ENCODE data around the gene UBE2E3. TPM values are rescaled to one million over a fixed set of nuclear protein-coding genes. Genes with fewer than 3 reads are reported as not detected.

Gene UBE2E3
- polyA plus RNA-seq, 1 experiment = 58.8 TPM

DNA sequence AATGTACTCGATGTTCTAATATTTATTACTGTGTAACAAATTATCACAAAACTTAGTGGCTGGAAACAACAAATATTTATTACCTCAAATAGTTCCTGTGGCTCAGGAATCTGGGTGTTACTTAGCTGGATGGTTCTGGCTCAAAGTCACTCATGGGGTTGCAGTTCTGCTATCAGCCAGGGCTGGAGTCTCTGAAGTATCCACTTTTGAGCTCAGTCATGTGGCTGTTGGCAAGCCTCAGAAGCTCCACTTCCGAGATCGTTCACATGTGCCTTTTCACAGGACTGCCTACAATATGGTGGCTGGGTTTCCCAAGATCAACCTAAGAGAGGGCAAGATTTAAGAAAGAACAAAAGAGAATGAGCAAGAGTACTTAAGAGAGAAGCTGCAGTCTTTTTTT, 19.4 kb upstream of the UBE2E3 start:
- no peaks in the 10 kb centered on the region for H3K36me3 ChIP-seq (ENCODE audit: control insufficient read depth, insufficient read depth, low read length)
- no peak for DNase-seq (ENCODE audit: low read depth)
- TF ChIP-seq, protein P1, sequence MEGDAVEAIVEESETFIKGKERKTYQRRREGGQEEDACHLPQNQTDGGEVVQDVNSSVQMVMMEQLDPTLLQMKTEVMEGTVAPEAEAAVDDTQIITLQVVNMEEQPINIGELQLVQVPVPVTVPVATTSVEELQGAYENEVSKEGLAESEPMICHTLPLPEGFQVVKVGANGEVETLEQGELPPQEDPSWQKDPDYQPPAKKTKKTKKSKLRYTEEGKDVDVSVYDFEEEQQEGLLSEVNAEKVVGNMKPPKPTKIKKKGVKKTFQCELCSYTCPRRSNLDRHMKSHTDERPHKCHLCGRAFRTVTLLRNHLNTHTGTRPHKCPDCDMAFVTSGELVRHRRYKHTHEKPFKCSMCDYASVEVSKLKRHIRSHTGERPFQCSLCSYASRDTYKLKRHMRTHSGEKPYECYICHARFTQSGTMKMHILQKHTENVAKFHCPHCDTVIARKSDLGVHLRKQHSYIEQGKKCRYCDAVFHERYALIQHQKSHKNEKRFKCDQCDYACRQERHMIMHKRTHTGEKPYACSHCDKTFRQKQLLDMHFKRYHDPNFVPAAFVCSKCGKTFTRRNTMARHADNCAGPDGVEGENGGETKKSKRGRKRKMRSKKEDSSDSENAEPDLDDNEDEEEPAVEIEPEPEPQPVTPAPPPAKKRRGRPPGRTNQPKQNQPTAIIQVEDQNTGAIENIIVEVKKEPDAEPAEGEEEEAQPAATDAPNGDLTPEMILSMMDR (IDR thresholded peaks at IDR 0.05; ENCODE audit: insufficient read depth, low read depth, low read length) = no peak
- no peaks in the 10 kb centered on the region for H3K27me3 ChIP-seq (ENCODE audit: control insufficient read depth, insufficient read depth, low read length)
- ChIA-PET POLR2A (no interaction called here), CTCF (no interaction called here)
- no peak overlapping the region for H3K4me3 ChIP-seq (ENCODE audit: low read depth, low read length)

- POLR2A ChIA-PET = no interaction called here
- no peaks in the 10 kb centered on the region for H3K36me3 ChIP-seq (ENCODE audit: control insufficient read depth, insufficient read depth, low read length)
- DNase-seq (ENCODE audit: low read depth) = no peak
- H3K27me3 ChIP-seq (ENCODE audit: control insufficient read depth, insufficient read depth, low read length) = no peaks in the 10 kb centered on the region
- H3K4me3 ChIP-seq (ENCODE audit: low read depth, low read length) = no peak overlapping the region
- CTCF ChIA-PET = no interaction called here
- TF ChIP-seq, protein P1 (IDR thresholded peaks at IDR 0.05; ENCODE audit: insufficient read depth, low read depth, low read length) = no peak
Observed at GRCh38 chr2:180962727-180963314, 17.6 kb upstream of the UBE2E3 start.

- Histone ChIP-seq H3K27me3 (ENCODE audit: control insufficient read depth, insufficient read depth, low read length) (no peaks in the 10 kb centered on the region; the same call in 1 of the 2 replicates), H3K4me3 (ENCODE audit: low read depth, low read length) (no peak overlapping the region), H3K36me3 (ENCODE audit: control insufficient read depth, insufficient read depth, low read length) (no peaks in the 10 kb centered on the region)
- ChIA-PET POLR2A (no interaction called here), CTCF (interaction anchor here (0.9 kb wide), 1 partner anchor 13 kb away, joined by 3 read pairs; no protein-coding TSS in a partner anchor)
- no peak for DNase-seq (ENCODE audit: low read depth)
- TF ChIP-seq, protein P1 (IDR thresholded peaks at IDR 0.05; ENCODE audit: insufficient read depth, low read depth, low read length) = no peak
Observed at GRCh38 chr2:180966378-180966777, 14.0 kb upstream of the UBE2E3 start.

- Histone ChIP-seq H3K36me3 (ENCODE audit: control insufficient read depth, insufficient read depth, low read length) (no peaks in the 10 kb centered on the region), H3K4me3 (ENCODE audit: low read depth, low read length) (no peak overlapping the region), H3K27me3 (ENCODE audit: control insufficient read depth, insufficient read depth, low read length) (no peaks in the 10 kb centered on the region; the same call in 1 of the 2 replicates)
- DNase-seq (ENCODE audit: low read depth) = no peak
- POLR2A ChIA-PET = no interaction called here
- TF ChIP-seq, protein P1 (IDR thresholded peaks at IDR 0.05; ENCODE audit: insufficient read depth, low read depth, low read length) = no peak
- CTCF ChIA-PET = interaction anchor here (1.4 to 2.5 kb wide), 2 partner anchors 10 to 11 kb away, joined by 6 to 14 read pairs; partner anchors contain the start of gene UBE2E3
Observed at GRCh38 chr2:180969124-180969523, 11.3 kb upstream of the UBE2E3 start.

- ChIA-PET CTCF (interaction anchor here (2.5 kb wide), 1 partner anchor 10 kb away, joined by 14 read pairs; the partner anchor contains the start of gene UBE2E3), POLR2A (no interaction called here)
- DNase-seq (ENCODE audit: low read depth) = no peak
Observed at GRCh38 chr2:180970016-180970415, 10.4 kb upstream of the UBE2E3 start.

More at GRCh38 chr2:180970016-180970415, 10.4 kb upstream of the UBE2E3 start:
- TF ChIP-seq, protein P1 (IDR thresholded peaks at IDR 0.05; ENCODE audit: insufficient read depth, low read depth, low read length) = no peak
- no peak overlapping the region for H3K4me3 ChIP-seq (ENCODE audit: low read depth, low read length)
- no peaks in the 10 kb centered on the region; the same call in 1 of the 2 replicates for H3K27me3 ChIP-seq (ENCODE audit: control insufficient read depth, insufficient read depth, low read length)
- H3K36me3 ChIP-seq (ENCODE audit: control insufficient read depth, insufficient read depth, low read length) = no peaks in the 10 kb centered on the region
